Measurements from ENCODE around the gene DNMBP. TPM values are rescaled to one million over a fixed set of nuclear protein-coding genes. Genes with fewer than 3 reads are reported as not detected.

DNMBP gene
- total RNA-seq, 1 donor from 2014 or later, result 15.1 TPM

Other genes with a start within 250 kb of the DNMBP start
- gene ABCC2, start 227.3 kb downstream of the DNMBP start, total RNA-seq, result 1.6 TPM
- gene CPN1, start 71.9 kb upstream of the DNMBP start, total RNA-seq, result not detected
- 19.3 TPM for gene ERLIN1, start 176.1 kb upstream of the DNMBP start, total RNA-seq
- gene CHUK, start 219.6 kb upstream of the DNMBP start, total RNA-seq, result 9.4 TPM